ENCODE measurements around the gene SLAMF1. TPM values are rescaled to one million over a fixed set of nuclear protein-coding genes. Genes with fewer than 3 reads are reported as not detected.

The SLAMF1 gene
- total RNA-seq, 2 donors from 2014 or later = 1.8 to 2.3 TPM

DNA sequence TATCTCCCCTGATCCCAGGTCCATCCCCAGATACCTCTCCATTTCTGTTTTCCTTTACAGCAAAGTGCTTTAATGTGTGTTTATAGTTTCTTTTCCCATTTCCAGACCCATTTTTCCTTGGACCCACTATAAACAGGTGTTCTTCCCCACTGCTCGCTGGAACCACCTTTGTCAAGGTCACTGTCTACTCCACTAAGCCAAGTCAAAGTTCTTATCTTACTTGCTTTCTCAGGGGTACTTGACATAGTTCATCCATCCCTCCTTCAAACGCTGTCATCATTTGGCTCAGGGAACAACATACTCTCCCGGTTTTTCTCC is 8.3 kb downstream of the SLAMF1 start:
- Histone ChIP-seq H3K9me3 (no peaks in the 10 kb centered on the region), H3K27me3 (replicated peaks; ENCODE audit: insufficient read depth) (no peaks in the 10 kb centered on the region), H3K4me3 (no peak overlapping the region), H3K27ac (no peak overlapping the region), H3K36me3 (no peaks in the 10 kb centered on the region), H3K4me1 (ENCODE audit: control insufficient read depth in 1 of 2, low read depth in 2 of 2) (no peaks in the 10 kb centered on the region)
- TF ChIP-seq, protein P1, sequence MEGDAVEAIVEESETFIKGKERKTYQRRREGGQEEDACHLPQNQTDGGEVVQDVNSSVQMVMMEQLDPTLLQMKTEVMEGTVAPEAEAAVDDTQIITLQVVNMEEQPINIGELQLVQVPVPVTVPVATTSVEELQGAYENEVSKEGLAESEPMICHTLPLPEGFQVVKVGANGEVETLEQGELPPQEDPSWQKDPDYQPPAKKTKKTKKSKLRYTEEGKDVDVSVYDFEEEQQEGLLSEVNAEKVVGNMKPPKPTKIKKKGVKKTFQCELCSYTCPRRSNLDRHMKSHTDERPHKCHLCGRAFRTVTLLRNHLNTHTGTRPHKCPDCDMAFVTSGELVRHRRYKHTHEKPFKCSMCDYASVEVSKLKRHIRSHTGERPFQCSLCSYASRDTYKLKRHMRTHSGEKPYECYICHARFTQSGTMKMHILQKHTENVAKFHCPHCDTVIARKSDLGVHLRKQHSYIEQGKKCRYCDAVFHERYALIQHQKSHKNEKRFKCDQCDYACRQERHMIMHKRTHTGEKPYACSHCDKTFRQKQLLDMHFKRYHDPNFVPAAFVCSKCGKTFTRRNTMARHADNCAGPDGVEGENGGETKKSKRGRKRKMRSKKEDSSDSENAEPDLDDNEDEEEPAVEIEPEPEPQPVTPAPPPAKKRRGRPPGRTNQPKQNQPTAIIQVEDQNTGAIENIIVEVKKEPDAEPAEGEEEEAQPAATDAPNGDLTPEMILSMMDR (IDR thresholded peaks at IDR 0.05) = no peak
- DNase-seq (ENCODE audit: low spot score) (no peak), ATAC-seq (ENCODE audit: insufficient number of reproducible peaks, low FRiP score, low read depth) (no peak)

DNA sequence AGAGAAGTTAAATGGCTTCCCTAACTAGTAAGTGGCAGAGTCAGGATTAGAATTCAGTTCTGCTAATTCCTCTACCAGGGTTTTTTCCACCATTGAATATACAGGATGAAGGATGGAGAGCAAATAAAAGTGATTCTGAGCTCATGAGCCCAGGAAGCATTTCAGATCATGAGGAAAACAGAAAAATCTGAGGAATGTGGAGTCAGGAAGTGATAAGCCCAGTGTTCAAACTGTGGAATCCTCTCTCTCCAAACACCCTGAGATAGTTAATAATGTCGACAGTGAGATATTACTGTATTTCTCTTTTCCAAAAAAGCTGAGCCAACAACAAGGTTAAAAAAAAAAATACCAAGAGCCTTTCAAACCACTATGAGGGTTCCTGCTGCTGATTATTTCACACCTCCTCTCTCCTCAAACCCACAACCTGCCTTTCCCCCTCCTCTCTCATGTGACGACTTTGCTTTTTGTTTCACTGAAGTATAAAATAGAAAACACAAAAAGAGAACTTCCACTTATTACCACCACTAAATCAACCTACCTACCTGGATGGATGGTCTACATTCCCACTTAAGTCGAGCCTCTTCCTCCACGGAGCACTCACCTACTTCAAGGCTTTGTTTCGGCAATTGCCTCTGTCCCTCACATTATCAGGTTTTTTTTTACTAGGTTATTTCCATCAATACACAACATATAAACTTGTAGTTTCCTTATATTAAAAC is 8.9 kb downstream of the SLAMF1 start:
- H3K27ac ChIP-seq = no peak overlapping the region
- H3K9me3 ChIP-seq = no peaks in the 10 kb centered on the region
- no peaks in the 10 kb centered on the region for H3K4me1 ChIP-seq (ENCODE audit: control insufficient read depth in 1 of 2, low read depth in 2 of 2)
- H3K4me3 ChIP-seq = no peak overlapping the region
- no peak for DNase-seq (ENCODE audit: low spot score)
- no peak for ATAC-seq (ENCODE audit: insufficient number of reproducible peaks, low FRiP score, low read depth)
- TF ChIP-seq, protein P1 (IDR thresholded peaks at IDR 0.05) = no peak
- no peaks in the 10 kb centered on the region for H3K36me3 ChIP-seq
- H3K27me3 ChIP-seq (replicated peaks; ENCODE audit: insufficient read depth) = no peaks in the 10 kb centered on the region

DNA sequence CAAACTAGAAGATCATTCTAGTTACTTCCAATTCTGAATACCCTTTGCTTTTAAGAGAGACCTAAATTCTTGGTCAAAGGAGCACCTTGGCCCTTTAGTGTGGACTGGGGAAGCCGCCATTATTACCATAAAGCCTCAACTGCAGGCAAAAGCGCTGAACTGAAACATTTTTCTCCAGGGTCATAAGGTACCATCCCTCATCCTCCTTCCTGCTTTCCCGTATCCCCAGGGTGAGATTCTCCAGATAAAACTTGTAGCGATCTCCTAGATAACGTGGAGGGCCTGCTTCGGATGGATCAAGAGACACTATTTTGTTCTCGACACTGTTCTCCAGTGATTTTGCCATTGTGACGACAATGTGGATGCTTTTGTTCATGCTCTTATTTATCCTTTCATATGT is 9.8 kb downstream of the SLAMF1 start:
- H3K27me3 ChIP-seq (replicated peaks; ENCODE audit: insufficient read depth) = no peaks in the 10 kb centered on the region
- no peak overlapping the region for H3K4me3 ChIP-seq
- ATAC-seq (ENCODE audit: insufficient number of reproducible peaks, low FRiP score, low read depth) (no peak), DNase-seq (ENCODE audit: low spot score) (no peak)
- no peaks in the 10 kb centered on the region for H3K9me3 ChIP-seq
- H3K27ac ChIP-seq = no peak overlapping the region
- no peaks in the 10 kb centered on the region for H3K4me1 ChIP-seq (ENCODE audit: control insufficient read depth in 1 of 2, low read depth in 2 of 2)
- H3K36me3 ChIP-seq = no peaks in the 10 kb centered on the region
- TF ChIP-seq, protein P1 (IDR thresholded peaks at IDR 0.05) = no peak

DNA sequence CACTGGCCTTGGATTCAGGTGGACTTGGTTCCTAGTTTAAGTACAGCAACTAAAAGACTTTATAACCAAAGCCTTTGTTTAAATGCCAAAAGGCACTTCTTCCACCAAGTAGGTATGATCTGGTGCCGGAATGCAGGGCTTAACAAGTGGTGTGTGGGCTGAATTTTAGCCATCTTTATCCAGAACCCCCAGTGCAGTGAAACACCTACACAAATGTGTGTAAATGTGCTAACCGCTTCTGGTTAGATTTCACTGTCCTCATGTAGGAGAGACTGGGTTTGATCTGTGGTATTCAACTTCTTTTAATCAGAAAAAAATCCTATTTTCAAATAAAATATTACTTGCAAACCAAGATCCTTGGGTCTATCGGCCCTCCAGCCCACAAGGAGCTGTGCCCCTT is 10.3 kb downstream of the SLAMF1 start:
- Histone ChIP-seq H3K27me3 (replicated peaks; ENCODE audit: insufficient read depth) (no peaks in the 10 kb centered on the region), H3K4me1 (ENCODE audit: control insufficient read depth in 1 of 2, low read depth in 2 of 2) (no peaks in the 10 kb centered on the region), H3K4me3 (no peak overlapping the region), H3K9me3 (no peaks in the 10 kb centered on the region), H3K36me3 (no peaks in the 10 kb centered on the region), H3K27ac (no peak overlapping the region)
- ATAC-seq (ENCODE audit: insufficient number of reproducible peaks, low FRiP score, low read depth) (no peak), DNase-seq (ENCODE audit: low spot score) (no peak)
- TF ChIP-seq, protein P1 (IDR thresholded peaks at IDR 0.05) = no peak

DNA sequence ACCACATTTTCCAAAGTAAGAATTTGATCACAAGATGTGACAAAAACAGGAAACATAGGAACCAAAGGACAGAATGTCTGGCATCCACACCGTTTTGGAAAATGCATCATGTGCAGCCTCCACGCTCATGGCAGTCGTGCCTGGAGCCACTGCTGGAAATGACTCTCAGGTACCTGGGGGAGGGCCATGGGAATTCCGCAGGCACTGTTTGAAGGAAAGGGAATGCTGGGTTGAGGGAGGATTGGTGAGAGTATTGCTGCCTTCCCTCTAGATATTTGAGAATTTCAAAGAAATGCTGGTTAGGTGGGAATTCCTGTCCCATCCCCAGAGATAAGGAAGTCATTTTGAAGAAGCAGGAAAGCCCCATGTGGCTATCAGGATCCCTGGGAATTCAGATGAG is 10.8 kb downstream of the SLAMF1 start:
- DNase-seq (ENCODE audit: low spot score) (no peak), ATAC-seq (ENCODE audit: insufficient number of reproducible peaks, low FRiP score, low read depth) (no peak)
- no peaks in the 10 kb centered on the region for H3K9me3 ChIP-seq
- no peaks in the 10 kb centered on the region for H3K4me1 ChIP-seq (ENCODE audit: control insufficient read depth in 1 of 2, low read depth in 2 of 2)
- H3K4me3 ChIP-seq = no peak overlapping the region
- no peaks in the 10 kb centered on the region for H3K36me3 ChIP-seq
- TF ChIP-seq, protein P1 (IDR thresholded peaks at IDR 0.05) = no peak
- H3K27ac ChIP-seq = no peak overlapping the region
- no peaks in the 10 kb centered on the region for H3K27me3 ChIP-seq (replicated peaks; ENCODE audit: insufficient read depth)

Data from thoracic aorta (tissue), 2 donors.